ENCODE measurements around the gene ERC2.

The ERC2 gene

GRCh38 chr3:55534876-55535275 is 933.4 kb downstream of the ERC2 start:
- no peak overlapping the region for H3K4me3 ChIP-seq (ENCODE audit: low read depth, low read length)
- no peaks in the 10 kb centered on the region for H3K27me3 ChIP-seq (ENCODE audit: insufficient read depth, low read depth, severe bottlenecking)
- H3K9me3 ChIP-seq (ENCODE audit: severe bottlenecking): no peaks in the 10 kb centered on the region
- H3K27ac ChIP-seq: no peak overlapping the region
- DNase-seq: no peak
- TF ChIP-seq, protein P1, sequence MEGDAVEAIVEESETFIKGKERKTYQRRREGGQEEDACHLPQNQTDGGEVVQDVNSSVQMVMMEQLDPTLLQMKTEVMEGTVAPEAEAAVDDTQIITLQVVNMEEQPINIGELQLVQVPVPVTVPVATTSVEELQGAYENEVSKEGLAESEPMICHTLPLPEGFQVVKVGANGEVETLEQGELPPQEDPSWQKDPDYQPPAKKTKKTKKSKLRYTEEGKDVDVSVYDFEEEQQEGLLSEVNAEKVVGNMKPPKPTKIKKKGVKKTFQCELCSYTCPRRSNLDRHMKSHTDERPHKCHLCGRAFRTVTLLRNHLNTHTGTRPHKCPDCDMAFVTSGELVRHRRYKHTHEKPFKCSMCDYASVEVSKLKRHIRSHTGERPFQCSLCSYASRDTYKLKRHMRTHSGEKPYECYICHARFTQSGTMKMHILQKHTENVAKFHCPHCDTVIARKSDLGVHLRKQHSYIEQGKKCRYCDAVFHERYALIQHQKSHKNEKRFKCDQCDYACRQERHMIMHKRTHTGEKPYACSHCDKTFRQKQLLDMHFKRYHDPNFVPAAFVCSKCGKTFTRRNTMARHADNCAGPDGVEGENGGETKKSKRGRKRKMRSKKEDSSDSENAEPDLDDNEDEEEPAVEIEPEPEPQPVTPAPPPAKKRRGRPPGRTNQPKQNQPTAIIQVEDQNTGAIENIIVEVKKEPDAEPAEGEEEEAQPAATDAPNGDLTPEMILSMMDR (IDR thresholded peaks at IDR 0.05; ENCODE audit: low read depth, low read length): no peak
- H3K36me3 ChIP-seq: no peaks in the 10 kb centered on the region

DNA sequence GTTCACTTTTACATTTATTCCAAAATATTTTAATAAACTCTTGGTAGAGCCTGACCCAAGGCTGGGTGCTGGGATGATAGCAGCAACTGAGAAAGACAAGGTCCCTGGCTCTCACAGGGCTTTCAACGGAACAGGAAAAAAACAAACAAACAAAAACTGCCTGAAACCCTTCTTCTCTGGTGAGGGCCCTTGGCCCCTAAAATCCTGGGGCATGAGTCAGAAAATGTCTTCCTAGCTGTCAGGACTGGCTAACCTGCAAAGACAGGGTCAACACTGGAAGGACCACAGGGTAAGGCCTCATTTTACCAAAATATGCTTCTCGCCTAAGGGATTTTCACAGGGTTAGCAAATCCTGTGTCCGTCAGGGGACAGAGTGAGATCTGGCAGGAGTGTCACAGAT is 935.5 kb downstream of the ERC2 start:
- Histone ChIP-seq H3K27ac (no peak overlapping the region), H3K4me3 (ENCODE audit: low read depth, low read length) (no peak overlapping the region), H3K27me3 (ENCODE audit: insufficient read depth, low read depth, severe bottlenecking) (no peaks in the 10 kb centered on the region), H3K9me3 (ENCODE audit: severe bottlenecking) (no peaks in the 10 kb centered on the region), H3K36me3 (no peaks in the 10 kb centered on the region)
- TF ChIP-seq, protein P1 (IDR thresholded peaks at IDR 0.05; ENCODE audit: low read depth, low read length): no peak
- no peak for DNase-seq

- Histone ChIP-seq H3K27me3 (ENCODE audit: insufficient read depth, low read depth, severe bottlenecking) (no peaks in the 10 kb centered on the region), H3K27ac (no peak overlapping the region), H3K36me3 (no peaks in the 10 kb centered on the region), H3K9me3 (ENCODE audit: severe bottlenecking) (no peaks in the 10 kb centered on the region), H3K4me3 (ENCODE audit: low read depth, low read length) (no peak overlapping the region)
- TF ChIP-seq, protein P1 (IDR thresholded peaks at IDR 0.05; ENCODE audit: low read depth, low read length): no peak
- no peak for DNase-seq
Measured at GRCh38 chr3:55531321-55531720, 936.9 kb downstream of the ERC2 start.

DNA sequence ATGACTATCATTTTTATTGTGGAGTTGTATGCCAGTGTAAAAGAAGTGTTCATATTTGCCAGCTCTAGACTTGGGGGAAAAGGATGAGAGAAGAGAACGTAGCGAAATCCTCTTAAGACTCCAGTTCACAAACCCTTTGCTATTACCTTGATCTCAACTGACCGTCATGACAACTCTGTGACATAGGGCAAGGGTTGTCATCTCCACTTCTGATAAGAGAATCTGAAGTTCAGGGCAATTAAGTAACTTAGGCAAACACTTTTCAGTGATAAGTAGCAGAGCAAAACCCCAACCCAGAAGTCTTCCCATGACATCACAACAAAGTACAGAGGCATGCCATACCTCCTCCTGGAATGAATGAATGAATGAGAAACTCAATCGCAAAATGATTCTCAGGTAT is 940.9 kb downstream of the ERC2 start:
- TF ChIP-seq, protein P1 (IDR thresholded peaks at IDR 0.05; ENCODE audit: low read depth, low read length): no peak
- DNase-seq: no peak

GRCh38 chr3:55526332-55527030 is 941.8 kb downstream of the ERC2 start:
- TF ChIP-seq, protein P1 (IDR thresholded peaks at IDR 0.05; ENCODE audit: low read depth, low read length): no peak
- Histone ChIP-seq H3K4me3 (ENCODE audit: low read depth, low read length) (no peak overlapping the region), H3K36me3 (no peaks in the 10 kb centered on the region), H3K9me3 (ENCODE audit: severe bottlenecking) (no peaks in the 10 kb centered on the region), H3K27ac (no peak overlapping the region), H3K27me3 (ENCODE audit: insufficient read depth, low read depth, severe bottlenecking) (no peaks in the 10 kb centered on the region)
- DNase-seq: no peak

More for the DNA sequence above, 940.9 kb downstream of the ERC2 start:
- no peak overlapping the region for H3K27ac ChIP-seq
- no peak overlapping the region for H3K4me3 ChIP-seq (ENCODE audit: low read depth, low read length)
- H3K9me3 ChIP-seq (ENCODE audit: severe bottlenecking): no peaks in the 10 kb centered on the region
- H3K36me3 ChIP-seq: no peaks in the 10 kb centered on the region
- no peaks in the 10 kb centered on the region for H3K27me3 ChIP-seq (ENCODE audit: insufficient read depth, low read depth, severe bottlenecking)

DNA sequence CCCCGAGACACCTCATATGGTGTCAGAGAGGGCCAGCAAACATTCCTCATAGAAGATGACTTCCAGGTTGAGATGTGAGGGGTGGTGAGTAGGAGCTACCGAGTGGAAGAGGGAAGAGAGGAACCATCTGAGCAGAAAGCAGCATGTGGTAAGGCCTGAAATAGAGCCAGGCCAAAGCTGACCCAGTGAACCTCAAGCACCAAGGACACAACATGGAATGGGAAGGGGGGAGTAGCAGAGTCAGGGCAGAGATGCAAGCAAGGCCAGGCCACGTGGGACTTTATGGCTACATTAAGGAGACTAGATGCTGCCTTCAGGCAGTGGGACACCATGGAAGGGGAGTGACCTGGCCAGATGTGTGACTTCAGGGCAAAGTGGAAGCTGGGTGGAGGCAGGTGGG is 942.8 kb downstream of the ERC2 start:
- Histone ChIP-seq H3K9me3 (ENCODE audit: severe bottlenecking) (no peaks in the 10 kb centered on the region), H3K27ac (no peak overlapping the region), H3K36me3 (no peaks in the 10 kb centered on the region), H3K4me3 (ENCODE audit: low read depth, low read length) (no peak overlapping the region), H3K27me3 (ENCODE audit: insufficient read depth, low read depth, severe bottlenecking) (no peaks in the 10 kb centered on the region)
- DNase-seq: no peak
- TF ChIP-seq, protein P1 (IDR thresholded peaks at IDR 0.05; ENCODE audit: low read depth, low read length): no peak

Data from WERI-Rb-1 (cell line).